ENCODE data around the gene CTNS.
A peak's percentile ranks its signal among the peaks of the same experiment; 100 is the strongest.

The CTNS gene

DNA sequence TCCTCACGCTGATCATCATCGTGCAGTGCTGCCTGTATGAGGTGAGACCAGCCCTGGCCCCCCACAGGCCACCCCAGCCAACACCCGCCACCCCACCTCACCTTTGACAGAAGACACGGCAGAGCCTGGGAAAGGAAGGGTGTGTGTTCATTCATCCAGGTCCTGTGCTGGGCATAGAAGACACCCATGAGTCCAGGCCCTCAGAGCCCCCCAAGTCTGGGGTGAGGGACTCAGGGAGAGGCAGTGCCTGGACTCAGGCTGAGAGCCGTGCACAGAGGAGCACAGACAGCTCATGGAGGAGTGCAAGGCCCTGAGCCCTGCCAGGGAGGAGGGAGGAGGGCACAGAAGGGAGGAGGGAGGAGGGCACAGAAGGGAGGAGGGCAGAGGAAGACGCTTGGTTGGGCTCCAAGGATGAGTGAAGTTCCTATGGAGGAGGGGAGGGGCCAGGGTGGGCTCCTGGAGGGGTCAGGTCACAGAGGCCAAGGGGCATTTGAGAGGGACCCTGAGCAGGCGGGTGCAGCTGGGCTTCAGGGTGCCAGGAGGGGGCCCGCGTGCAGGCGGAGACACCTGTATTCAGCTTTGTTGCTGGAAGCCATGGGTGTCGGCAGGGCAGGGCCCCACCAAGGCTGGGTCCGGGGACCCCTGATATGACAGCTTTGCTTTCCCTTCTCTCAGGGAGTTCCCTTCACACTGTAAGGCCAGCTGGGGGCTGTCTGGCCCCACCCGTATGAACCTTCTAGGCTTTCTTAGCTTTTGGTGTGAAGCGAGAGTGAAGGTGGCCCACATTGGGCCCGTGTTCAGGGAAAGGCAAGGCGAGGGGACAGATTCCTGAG is 20.4 kb downstream of the CTNS start:
- Histone ChIP-seq H3K9ac (ENCODE audit: low read length) (no peak overlapping the region), H3K36me3 (ENCODE audit: control insufficient read depth, insufficient read depth, low read length) (no peaks in the 10 kb centered on the region), H3K4me3 (ENCODE audit: low read length) (no peak overlapping the region), H3K4me1 (ENCODE audit: control insufficient read depth, insufficient read depth, low read length) (peaks cover 4% of the 10 kb centered on the region), H3K27ac (ENCODE audit: low read depth, low read length) (no peak overlapping the region), H3K27me3 (ENCODE audit: control insufficient read depth, insufficient read depth, low read length) (no peaks in the 10 kb centered on the region)

DNA sequence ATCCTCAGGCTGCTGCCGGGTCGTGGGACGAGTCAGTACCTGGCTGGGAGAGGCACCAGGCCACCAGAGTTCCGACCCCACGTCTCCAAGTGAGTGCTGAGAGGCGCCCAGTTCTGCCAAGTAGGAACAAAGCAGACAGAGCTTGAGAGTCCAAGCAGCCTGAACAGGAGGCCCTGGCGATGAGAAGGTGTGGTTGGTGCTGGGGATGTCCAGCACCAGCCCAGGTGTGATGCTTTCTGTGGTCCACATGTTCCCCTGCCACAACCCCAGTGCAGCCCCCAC is 21.0 kb downstream of the CTNS start:
- Histone ChIP-seq H3K27ac (ENCODE audit: low read depth, low read length) (no peak overlapping the region), H3K36me3 (ENCODE audit: control insufficient read depth, insufficient read depth, low read length) (no peaks in the 10 kb centered on the region), H3K4me1 (ENCODE audit: control insufficient read depth, insufficient read depth, low read length) (peaks cover 4% of the 10 kb centered on the region), H3K9ac (ENCODE audit: low read length) (no peak overlapping the region), H3K27me3 (ENCODE audit: control insufficient read depth, insufficient read depth, low read length) (no peaks in the 10 kb centered on the region), H3K4me3 (ENCODE audit: low read length) (no peak overlapping the region)

DNA sequence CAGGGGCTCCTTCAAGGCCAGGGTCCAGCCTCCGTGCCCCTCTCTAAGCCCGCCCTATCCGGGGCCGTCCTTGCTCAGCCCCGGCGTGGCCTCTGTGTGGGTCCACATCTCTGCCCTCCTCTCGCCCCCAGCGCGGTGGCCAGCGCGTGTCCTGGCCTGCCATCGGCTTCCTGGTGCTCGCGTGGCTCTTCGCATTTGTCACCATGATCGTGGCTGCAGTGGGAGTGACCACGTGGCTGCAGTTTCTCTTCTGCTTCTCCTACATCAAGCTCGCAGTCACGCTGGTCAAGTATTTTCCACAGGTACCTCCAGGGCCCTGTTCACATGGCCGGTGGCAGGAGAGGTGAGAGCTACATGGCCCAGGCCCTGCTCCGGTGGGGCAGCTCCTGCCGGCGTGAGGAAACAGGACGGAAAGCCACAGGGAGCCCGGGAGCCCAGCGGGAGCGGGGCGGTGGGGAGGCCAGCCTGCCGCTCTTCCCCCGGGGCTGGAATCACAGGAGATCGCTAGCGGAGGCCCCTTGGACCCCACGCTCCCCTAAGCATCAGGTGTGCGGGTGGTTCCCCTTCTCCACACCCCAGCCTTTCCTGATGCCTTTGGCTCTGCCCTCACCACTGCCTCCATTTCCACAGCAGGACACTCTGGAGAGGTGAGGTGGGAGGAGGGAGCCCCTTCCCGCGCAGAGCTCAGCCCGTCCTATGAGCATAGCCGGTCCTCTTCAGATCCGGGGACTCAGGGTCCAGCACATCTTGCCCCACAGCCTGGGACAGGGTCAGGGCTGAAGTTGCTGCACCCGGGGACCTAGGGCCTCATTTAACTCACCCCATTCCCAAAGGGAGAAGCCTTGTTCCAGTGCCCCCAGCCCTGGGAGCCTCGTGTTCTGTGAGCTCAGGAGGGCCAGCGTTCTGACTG is 21.6 kb downstream of the CTNS start:
- Histone ChIP-seq H3K4me1 (ENCODE audit: control insufficient read depth, insufficient read depth, low read length) (peaks cover 4% of the 10 kb centered on the region), H3K4me3 (ENCODE audit: low read length) (no peak overlapping the region), H3K27ac (ENCODE audit: low read depth, low read length) (no peak overlapping the region), H3K27me3 (ENCODE audit: control insufficient read depth, insufficient read depth, low read length) (no peaks in the 10 kb centered on the region), H3K36me3 (ENCODE audit: control insufficient read depth, insufficient read depth, low read length) (peaks cover 2% of the 10 kb centered on the region), H3K9ac (ENCODE audit: low read length) (no peak overlapping the region)

DNA sequence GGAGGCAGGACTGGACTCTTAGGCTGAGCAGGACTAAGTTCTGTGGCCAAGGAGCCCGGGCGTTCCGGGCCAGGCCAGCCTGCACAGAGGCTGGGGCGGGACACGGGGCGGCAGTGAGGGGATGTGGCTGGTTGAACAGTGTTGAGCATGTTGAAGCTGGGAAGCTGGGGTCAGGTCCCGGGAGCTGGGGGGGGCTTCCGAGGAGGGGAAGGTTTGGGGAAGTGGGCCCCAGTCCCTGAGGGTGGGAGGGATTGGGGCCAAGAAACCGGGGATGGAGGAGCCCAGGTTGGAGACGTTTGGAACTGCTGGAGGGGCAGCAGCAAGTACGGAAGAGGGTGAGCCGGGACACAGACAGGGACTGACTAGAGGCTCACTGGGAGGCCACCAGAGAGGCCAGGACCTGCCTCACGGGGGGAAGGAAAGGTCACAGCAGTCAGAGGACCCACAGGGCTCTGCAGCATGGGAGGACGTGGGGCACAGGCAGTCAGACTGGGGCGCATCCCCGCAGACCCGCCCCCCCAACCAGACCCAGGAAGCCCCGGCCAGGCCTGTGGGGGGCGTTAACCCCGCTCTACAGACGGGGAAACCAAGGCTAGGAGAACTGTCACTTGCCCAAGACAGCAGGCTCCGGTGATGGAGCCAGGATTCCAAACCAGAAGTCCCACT is 22.4 kb downstream of the CTNS start:
- peak overlapping the region; percentile 25 for H3K27ac ChIP-seq (ENCODE audit: low read depth, low read length)
- H3K36me3 ChIP-seq (ENCODE audit: control insufficient read depth, insufficient read depth, low read length) = peaks cover 7% of the 10 kb centered on the region
- no peak overlapping the region for H3K4me3 ChIP-seq (ENCODE audit: low read length)
- H3K9ac ChIP-seq (ENCODE audit: low read length) = no peak overlapping the region
- no peaks in the 10 kb centered on the region for H3K27me3 ChIP-seq (ENCODE audit: control insufficient read depth, insufficient read depth, low read length)
- H3K4me1 ChIP-seq (ENCODE audit: control insufficient read depth, insufficient read depth, low read length) = peaks cover 4% of the 10 kb centered on the region

DNA sequence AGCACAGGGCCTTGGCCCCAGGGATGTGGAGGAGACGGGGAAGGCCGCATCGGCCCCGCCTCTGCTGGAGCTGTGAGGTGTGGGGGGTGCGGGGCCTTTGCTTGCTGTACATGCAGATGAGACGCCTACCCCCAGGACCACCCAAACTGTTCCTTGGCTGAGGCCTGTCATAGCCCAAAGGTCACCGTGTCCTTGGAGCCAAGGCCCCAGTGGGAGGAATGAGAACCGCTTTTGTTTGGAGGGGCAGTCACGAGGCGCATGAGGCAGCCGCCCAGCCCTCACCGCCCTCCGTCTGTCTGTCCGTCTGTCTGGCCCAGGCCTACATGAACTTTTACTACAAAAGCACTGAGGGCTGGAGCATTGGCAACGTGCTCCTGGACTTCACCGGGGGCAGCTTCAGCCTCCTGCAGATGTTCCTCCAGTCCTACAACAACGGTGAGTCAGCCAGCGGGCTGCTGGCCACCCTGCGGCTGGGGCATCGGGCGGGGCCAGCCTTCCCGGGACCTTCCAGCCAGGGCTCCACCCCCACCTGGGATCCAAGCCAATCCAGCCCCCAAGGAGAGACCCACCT is 23.1 kb downstream of the CTNS start:
- Histone ChIP-seq H3K36me3 (ENCODE audit: control insufficient read depth, insufficient read depth, low read length) (peaks cover 14% of the 10 kb centered on the region), H3K4me1 (ENCODE audit: control insufficient read depth, insufficient read depth, low read length) (peaks cover 4% of the 10 kb centered on the region), H3K4me3 (ENCODE audit: low read length) (no peak overlapping the region), H3K27me3 (ENCODE audit: control insufficient read depth, insufficient read depth, low read length) (no peaks in the 10 kb centered on the region), H3K9ac (ENCODE audit: low read length) (no peak overlapping the region), H3K27ac (ENCODE audit: low read depth, low read length) (peak overlapping the region; percentile 25)

DNA sequence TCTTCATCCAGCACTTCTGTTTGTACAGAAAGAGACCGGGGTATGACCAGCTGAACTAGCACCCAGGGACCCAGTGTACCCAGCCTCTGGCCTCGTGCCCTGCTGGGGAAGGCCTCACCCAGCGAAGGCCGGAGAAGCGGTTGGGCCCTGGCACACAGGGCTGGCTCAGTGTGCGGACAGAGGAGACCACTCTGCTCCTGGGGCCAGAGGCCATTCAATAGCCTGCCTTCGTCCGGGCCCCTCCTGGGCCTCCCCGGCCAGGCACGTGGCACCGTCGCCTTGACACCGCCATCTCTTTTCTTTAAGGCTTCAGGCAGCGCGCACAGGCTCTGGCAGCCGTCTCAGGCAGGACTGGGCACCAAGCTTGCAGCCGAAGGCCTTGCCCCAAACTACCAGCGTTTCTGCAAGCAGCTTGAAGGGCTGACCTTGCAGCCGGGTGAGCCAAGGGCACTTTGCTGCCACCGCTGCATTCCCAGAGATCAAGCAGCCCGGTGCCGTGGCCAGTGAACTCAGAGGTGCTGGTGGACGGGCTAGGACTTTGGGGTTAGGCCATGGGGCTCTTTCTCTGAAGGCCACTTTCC is 23.8 kb downstream of the CTNS start:
- peak overlapping the region; percentile 25 for H3K27ac ChIP-seq (ENCODE audit: low read depth, low read length)
- H3K9ac ChIP-seq (ENCODE audit: low read length) = no peak overlapping the region
- H3K27me3 ChIP-seq (ENCODE audit: control insufficient read depth, insufficient read depth, low read length) = no peaks in the 10 kb centered on the region
- H3K4me1 ChIP-seq (ENCODE audit: control insufficient read depth, insufficient read depth, low read length) = peaks cover 4% of the 10 kb centered on the region
- H3K36me3 ChIP-seq (ENCODE audit: control insufficient read depth, insufficient read depth, low read length) = peaks cover 17% of the 10 kb centered on the region
- H3K4me3 ChIP-seq (ENCODE audit: low read length) = no peak overlapping the region

DNA sequence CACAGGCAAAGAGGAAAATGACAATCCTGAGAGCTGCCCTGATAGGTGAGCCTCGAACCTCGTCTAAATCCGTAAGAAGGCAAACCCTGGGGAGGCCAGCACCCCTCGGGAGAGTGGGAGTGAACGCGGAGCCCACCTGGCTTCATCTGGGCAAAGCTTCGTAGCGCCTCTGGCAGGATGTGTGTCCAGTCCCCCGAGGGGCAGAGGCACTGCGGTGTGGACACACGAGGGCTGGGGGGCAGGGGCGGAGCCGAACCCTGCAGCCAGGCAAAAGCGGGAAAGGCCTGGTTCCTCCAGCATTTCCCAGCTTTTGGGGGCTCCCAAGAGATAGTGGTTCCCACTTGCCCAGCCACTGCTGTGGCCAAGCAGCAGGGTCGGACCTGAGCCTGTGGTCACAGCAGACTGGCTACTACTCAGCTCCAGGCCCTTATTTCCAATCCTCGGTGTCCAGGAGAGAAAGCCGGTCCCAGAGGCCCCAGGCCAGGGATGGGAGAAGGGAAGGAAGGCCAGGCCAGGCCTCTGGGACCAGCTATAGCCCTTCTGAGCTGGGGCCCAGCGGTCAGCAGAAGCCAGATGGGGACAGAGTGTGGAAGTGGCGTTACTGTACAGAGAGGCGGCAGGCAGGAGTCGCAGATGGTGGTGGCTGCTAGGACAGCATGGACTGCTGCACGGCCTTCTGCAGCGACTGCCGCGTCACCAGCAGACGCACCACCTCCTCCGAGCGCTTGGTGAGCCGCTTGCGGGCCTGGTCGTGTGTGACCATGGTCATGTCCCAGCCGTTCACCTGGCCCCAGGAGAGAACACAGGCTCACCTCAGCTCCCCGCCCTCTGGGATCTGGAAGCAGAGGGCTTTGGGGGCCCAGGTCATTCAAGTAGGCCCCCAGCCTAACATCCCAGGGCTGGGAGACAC is 26.8 kb downstream of the CTNS start:
- Histone ChIP-seq H3K4me3 (ENCODE audit: low read length) (no peak overlapping the region), H3K27me3 (ENCODE audit: control insufficient read depth, insufficient read depth, low read length) (no peaks in the 10 kb centered on the region), H3K4me1 (ENCODE audit: control insufficient read depth, insufficient read depth, low read length) (peaks cover 13% of the 10 kb centered on the region), H3K27ac (ENCODE audit: low read depth, low read length) (no peak overlapping the region), H3K9ac (ENCODE audit: low read length) (no peak overlapping the region), H3K36me3 (ENCODE audit: control insufficient read depth, insufficient read depth, low read length) (peaks cover 17% of the 10 kb centered on the region)

DNA sequence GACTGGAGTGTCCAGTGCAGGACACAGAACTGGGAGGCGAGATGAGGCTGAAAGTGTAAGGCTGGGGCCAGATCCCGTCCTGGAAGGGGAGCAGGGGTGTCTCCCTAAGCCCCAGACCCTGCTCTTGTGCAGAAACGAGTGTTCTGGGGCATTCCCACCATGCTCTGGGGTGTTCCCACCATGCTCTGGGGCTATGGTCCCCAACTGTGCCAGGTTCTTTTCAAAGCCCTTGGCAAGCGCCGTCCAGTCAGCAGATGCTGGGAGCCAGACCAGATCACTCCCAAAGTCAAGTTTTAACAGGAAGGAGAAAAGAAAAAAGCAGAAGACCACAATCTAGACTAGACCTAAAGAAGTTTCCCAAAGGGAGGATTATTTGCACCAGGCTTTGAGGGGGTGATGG is 29.3 kb downstream of the CTNS start:
- peaks cover 17% of the 10 kb centered on the region for H3K36me3 ChIP-seq (ENCODE audit: control insufficient read depth, insufficient read depth, low read length)
- no peak overlapping the region for H3K9ac ChIP-seq (ENCODE audit: low read length)
- H3K4me1 ChIP-seq (ENCODE audit: control insufficient read depth, insufficient read depth, low read length) = peaks cover 14% of the 10 kb centered on the region
- H3K27ac ChIP-seq (ENCODE audit: low read depth, low read length) = no peak overlapping the region
- no peak overlapping the region for H3K4me3 ChIP-seq (ENCODE audit: low read length)
- H3K27me3 ChIP-seq (ENCODE audit: control insufficient read depth, insufficient read depth, low read length) = no peaks in the 10 kb centered on the region

DNA sequence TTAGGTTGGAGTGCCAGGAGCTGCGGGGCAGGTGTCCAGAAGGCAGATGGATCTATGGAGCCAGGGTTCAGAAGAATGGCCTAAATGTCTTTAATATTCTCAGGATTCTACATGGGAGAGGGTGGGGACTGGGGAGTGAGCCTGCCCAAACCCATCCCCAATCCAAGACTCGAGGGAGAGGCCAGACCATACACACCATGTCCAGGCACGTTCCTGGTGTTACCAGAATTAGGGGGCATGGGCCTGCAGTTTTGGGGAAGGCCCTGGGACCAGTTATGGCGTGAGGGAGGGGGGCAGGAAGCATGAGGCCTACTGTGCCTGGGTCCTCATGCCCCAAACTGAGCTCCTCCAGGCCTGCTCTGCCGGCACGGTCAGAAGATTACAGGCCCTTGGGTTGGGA is 30.0 kb downstream of the CTNS start:
- Histone ChIP-seq H3K9ac (ENCODE audit: low read length) (peak overlapping the region; percentile 4), H3K27ac (ENCODE audit: low read depth, low read length) (no peak overlapping the region), H3K4me3 (ENCODE audit: low read length) (peak overlapping the region; percentile 2), H3K36me3 (ENCODE audit: control insufficient read depth, insufficient read depth, low read length) (peaks cover 17% of the 10 kb centered on the region), H3K27me3 (ENCODE audit: control insufficient read depth, insufficient read depth, low read length) (no peaks in the 10 kb centered on the region), H3K4me1 (ENCODE audit: control insufficient read depth, insufficient read depth, low read length) (peaks cover 14% of the 10 kb centered on the region)

DNA sequence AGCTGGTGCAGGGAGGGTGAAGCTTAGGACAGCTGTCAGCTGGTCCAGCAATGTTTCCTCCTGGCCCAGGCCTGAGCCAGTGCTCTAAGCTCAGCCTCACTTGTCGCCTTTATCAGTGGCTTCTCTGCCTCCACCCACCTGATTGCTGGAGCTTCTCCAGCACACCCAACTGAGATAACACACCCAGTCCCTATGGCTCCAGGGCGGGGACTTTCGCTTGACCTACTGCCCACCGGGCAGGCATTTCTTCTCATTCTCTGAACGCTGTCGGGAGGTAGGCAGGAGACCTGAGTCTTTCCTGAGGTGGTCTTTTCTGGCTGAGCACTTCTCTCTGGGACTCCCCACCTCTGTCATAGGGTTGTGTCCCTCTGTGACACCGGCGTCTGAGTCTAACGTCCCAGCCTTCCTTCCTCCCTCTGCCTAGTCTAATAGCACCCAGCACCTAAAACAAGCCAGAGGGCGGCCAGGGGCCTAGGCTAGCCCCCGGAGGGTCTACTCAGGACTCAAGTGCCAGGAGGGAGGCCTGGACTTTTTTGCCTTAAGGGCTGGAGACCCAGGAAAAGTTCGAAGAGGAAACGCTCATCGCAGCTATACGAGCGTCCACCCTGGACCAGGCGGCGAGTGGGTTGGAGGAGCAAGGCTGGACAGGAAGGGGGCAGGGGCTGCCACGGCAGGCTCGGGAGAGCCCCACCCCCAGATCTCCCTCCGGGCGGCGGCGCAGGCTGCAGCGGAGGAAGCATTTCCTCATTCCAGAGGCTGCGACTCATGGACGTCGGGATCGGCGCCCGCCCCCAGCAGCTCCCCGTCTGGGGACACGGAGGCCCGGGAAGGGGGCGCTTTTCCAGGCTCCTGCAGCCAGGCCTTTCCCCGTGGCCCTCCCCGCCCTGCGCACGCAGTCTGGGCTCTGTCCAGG is 31.1 kb downstream of the CTNS start:
- Histone ChIP-seq H3K27me3 (ENCODE audit: control insufficient read depth, insufficient read depth, low read length) (no peaks in the 10 kb centered on the region), H3K4me3 (ENCODE audit: low read length) (peak overlapping the region; percentile 93), H3K9ac (ENCODE audit: low read length) (peak overlapping the region; percentile 91), H3K4me1 (ENCODE audit: control insufficient read depth, insufficient read depth, low read length) (peaks cover 14% of the 10 kb centered on the region), H3K36me3 (ENCODE audit: control insufficient read depth, insufficient read depth, low read length) (peaks cover 20% of the 10 kb centered on the region), H3K27ac (ENCODE audit: low read depth, low read length) (peak overlapping the region; percentile 97)
